HG03565 (cell line): ENCODE data around the gene MCM3AP.

Source experiments
- ATAC-seq: cut with Tn5 transposase; IDR thresholded peaks from one replicate; pipeline ENCODE4 v1.9.1; 2021; ENCODE audit warnings: mild to moderate bottlenecking, moderate library complexity; ENCODE audit not compliant: unreplicated experiment

MCM3AP gene

GRCh38 chr21:46220275-46220810 lies 65.1 kb downstream of the MCM3AP start:
- ATAC-seq, result no peak

GRCh38 chr21:46219591-46220239 lies 65.7 kb downstream of the MCM3AP start:
- no peak for ATAC-seq

GRCh38 chr21:46218906-46219590 lies 66.4 kb downstream of the MCM3AP start:
- no peak for ATAC-seq

- no peak for ATAC-seq
Measured at GRCh38 chr21:46217511-46218196, 67.8 kb downstream of the MCM3AP start.

GRCh38 chr21:46216132-46216747 lies 69.2 kb downstream of the MCM3AP start:
- no peak for ATAC-seq

GRCh38 chr21:46215436-46216131 lies 69.8 kb downstream of the MCM3AP start:
- ATAC-seq, result no peak

- ATAC-seq, result no peak
Measured at GRCh38 chr21:46214478-46215340, 70.7 kb downstream of the MCM3AP start.

- ATAC-seq, result no peak
Measured at GRCh38 chr21:46213620-46214286, 71.7 kb downstream of the MCM3AP start.

GRCh38 chr21:46212721-46213484 lies 72.5 kb downstream of the MCM3AP start:
- no peak for ATAC-seq

- no peak for ATAC-seq
Measured at GRCh38 chr21:46211786-46212720, 73.4 kb downstream of the MCM3AP start.

GRCh38 chr21:46211376-46211775 lies 74.0 kb downstream of the MCM3AP start:
- no peak for ATAC-seq

GRCh38 chr21:46210378-46211136 lies 74.9 kb downstream of the MCM3AP start:
- ATAC-seq, result no peak

GRCh38 chr21:46208761-46209721 lies 76.4 kb downstream of the MCM3AP start:
- ATAC-seq, result no peak

GRCh38 chr21:46207920-46208591 lies 77.4 kb downstream of the MCM3AP start:
- no peak for ATAC-seq
